NCI-H2081 (cell line): ENCODE data around the gene CHD9NB.

ENCODE experiments used
- DNase-seq, 2 experiments: peaks; one replicate each; lab custom pipeline; 2025; lab: John Stamatoyannopoulos, UW

CHD9NB gene

GRCh38 chr16:53031323-53031942 lies 21.3 kb downstream of the CHD9NB start:
- DNase-seq: no peak

- DNase-seq: no peak
These were observed 22.7 kb downstream of the CHD9NB start for GRCh38 chr16:53029971-53030370.

GRCh38 chr16:53024045-53024444 lies 28.7 kb downstream of the CHD9NB start:
- no peak for DNase-seq

GRCh38 chr16:53022374-53022773 lies 30.3 kb downstream of the CHD9NB start:
- DNase-seq: peak; percentile 50

- no peak for DNase-seq
These were observed 33.8 kb downstream of the CHD9NB start for GRCh38 chr16:53018834-53019416.

- DNase-seq: no peak
These were observed 38.4 kb downstream of the CHD9NB start for GRCh38 chr16:53014287-53014686.

GRCh38 chr16:53007095-53007494 lies 45.6 kb downstream of the CHD9NB start:
- DNase-seq: no peak

- DNase-seq: no peak
These were observed 54.8 kb downstream of the CHD9NB start for GRCh38 chr16:52997922-52998321.

GRCh38 chr16:52994942-52995341 lies 57.8 kb downstream of the CHD9NB start:
- no peak for DNase-seq

GRCh38 chr16:52993179-52993578 lies 59.5 kb downstream of the CHD9NB start:
- no peak for DNase-seq

GRCh38 chr16:52991572-52991971 lies 61.1 kb downstream of the CHD9NB start:
- no peak for DNase-seq
